GM18867 (cell line): ENCODE results near the gene LTA4H.

Source experiments
- ATAC-seq: cut with Tn5 transposase; IDR thresholded peaks from one replicate; pipeline ENCODE4 v1.9.1; 2021; ENCODE audit warnings: mild to moderate bottlenecking, moderate library complexity; ENCODE audit not compliant: unreplicated experiment

Gene LTA4H

GRCh38 chr12:96060041-96060440 is 24.7 kb upstream of the LTA4H start:
- ATAC-seq: no peak

GRCh38 chr12:96057986-96058553 is 22.7 kb upstream of the LTA4H start:
- ATAC-seq: no peak

- ATAC-seq: no peak
Observed at GRCh38 chr12:96056646-96057455, 21.5 kb upstream of the LTA4H start.

GRCh38 chr12:96054244-96054610 is 18.8 kb upstream of the LTA4H start:
- no peak for ATAC-seq

GRCh38 chr12:96053476-96054243 is 18.3 kb upstream of the LTA4H start:
- ATAC-seq: no peak

- ATAC-seq: no peak
Observed at GRCh38 chr12:96051756-96052485, 16.5 kb upstream of the LTA4H start.

- no peak for ATAC-seq
Observed at GRCh38 chr12:96050139-96050538, 14.8 kb upstream of the LTA4H start.

GRCh38 chr12:96049101-96049500 is 13.7 kb upstream of the LTA4H start:
- ATAC-seq: no peak

GRCh38 chr12:96048393-96048969 is 13.1 kb upstream of the LTA4H start:
- no peak for ATAC-seq

- peak; percentile 82 for ATAC-seq
Observed at GRCh38 chr12:96047229-96048211, 12.1 kb upstream of the LTA4H start.

- ATAC-seq: no peak
Observed at GRCh38 chr12:96046543-96047228, 11.3 kb upstream of the LTA4H start.

GRCh38 chr12:96045566-96045965 is 10.2 kb upstream of the LTA4H start:
- no peak for ATAC-seq

- ATAC-seq: no peak
Observed at GRCh38 chr12:96044943-96045290, 9.5 kb upstream of the LTA4H start.

GRCh38 chr12:96044017-96044942 is 8.9 kb upstream of the LTA4H start:
- ATAC-seq: no peak

GRCh38 chr12:96041181-96041580 is 5.8 kb upstream of the LTA4H start:
- ATAC-seq: no peak

GRCh38 chr12:96040305-96041133 is 5.1 kb upstream of the LTA4H start:
- no peak for ATAC-seq

- no peak for ATAC-seq
Observed at GRCh38 chr12:96039516-96039915, 4.1 kb upstream of the LTA4H start.
